ENCODE results near the gene PPP1R3E.

DNA sequence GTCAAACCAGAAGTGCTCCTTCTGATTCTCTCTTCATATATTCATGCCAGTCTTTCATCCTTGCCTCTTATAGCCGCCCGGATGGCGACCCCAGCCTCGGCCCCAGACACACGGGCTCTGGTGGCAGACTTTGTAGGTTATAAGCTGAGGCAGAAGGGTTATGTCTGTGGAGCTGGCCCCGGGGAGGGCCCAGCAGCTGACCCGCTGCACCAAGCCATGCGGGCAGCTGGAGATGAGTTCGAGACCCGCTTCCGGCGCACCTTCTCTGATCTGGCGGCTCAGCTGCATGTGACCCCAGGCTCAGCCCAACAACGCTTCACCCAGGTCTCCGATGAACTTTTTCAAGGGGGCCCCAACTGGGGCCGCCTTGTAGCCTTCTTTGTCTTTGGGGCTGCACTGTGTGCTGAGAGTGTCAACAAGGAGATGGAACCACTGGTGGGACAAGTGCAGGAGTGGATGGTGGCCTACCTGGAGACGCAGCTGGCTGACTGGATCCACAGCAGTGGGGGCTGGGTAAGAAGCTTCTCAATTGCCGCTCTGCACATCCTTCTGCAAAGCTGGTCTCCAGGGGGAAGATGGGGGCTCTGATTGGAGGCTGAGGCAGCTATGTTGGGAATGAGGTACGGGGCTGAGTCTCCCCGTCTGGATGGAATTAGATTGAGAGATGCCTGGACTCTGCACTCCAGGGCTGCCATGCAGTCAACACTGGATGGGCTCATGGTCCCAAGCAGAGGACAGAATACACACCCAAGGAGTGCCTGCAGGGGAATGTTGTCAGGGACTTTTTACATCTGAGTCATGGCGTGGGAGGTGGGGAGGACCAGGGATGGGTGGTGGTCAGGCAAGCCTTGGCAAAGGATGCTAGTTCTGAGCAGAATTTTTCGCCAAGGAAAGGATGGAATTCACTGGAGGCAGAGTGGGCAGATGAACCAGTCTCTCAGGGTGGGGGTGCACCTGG is 5.3 kb upstream of the PPP1R3E start:
- TF ChIP-seq, protein P1, sequence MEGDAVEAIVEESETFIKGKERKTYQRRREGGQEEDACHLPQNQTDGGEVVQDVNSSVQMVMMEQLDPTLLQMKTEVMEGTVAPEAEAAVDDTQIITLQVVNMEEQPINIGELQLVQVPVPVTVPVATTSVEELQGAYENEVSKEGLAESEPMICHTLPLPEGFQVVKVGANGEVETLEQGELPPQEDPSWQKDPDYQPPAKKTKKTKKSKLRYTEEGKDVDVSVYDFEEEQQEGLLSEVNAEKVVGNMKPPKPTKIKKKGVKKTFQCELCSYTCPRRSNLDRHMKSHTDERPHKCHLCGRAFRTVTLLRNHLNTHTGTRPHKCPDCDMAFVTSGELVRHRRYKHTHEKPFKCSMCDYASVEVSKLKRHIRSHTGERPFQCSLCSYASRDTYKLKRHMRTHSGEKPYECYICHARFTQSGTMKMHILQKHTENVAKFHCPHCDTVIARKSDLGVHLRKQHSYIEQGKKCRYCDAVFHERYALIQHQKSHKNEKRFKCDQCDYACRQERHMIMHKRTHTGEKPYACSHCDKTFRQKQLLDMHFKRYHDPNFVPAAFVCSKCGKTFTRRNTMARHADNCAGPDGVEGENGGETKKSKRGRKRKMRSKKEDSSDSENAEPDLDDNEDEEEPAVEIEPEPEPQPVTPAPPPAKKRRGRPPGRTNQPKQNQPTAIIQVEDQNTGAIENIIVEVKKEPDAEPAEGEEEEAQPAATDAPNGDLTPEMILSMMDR (IDR thresholded peaks at IDR 0.05): no peak
- TF ChIP-seq EP300 (IDR thresholded peaks at IDR 0.05) (no peak), POLR2A (IDR thresholded peaks at IDR 0.05) (no peak), POLR2AphosphoS5 (IDR thresholded peaks at IDR 0.05) (no peak)
